HepG2 (cell line): ENCODE measurements around the gene PEX11B. TPM values are rescaled to one million over a fixed set of nuclear protein-coding genes. Genes with fewer than 3 reads are reported as not detected.
A peak's percentile ranks its signal among the peaks of the same experiment; 100 is the strongest.

Experiments used
- ATAC-seq: fragments of 200-7000 bp; cut with Tn5 transposase; 3 replicates; pipeline ENCODE4 v1.9.1; 2020; ENCODE audit warnings: mild to moderate bottlenecking, moderate library complexity
- BruUV-seq: library from RNA; stranded (reverse); fragments of 400-500 nt; replicated peaks from 2 replicates; lab custom pipeline; 2021; lab: Mats Ljungman, UMichigan
- CTCF ChIA-PET: fragments of 300-600 bp; formaldehyde crosslinking; extraction: SDS; loops from one replicate; lab custom pipeline; 2021; ENCODE audit warnings: low total read pairs, inconsistent platforms, low intra/inter-chr PET ratio; lab: Yijun Ruan, JAX
- POLR2A ChIA-PET: fragments of 350-600 bp; sonication (Branson Sonifier 250); formaldehyde crosslinking; loops from one replicate; lab custom pipeline; 2020; ENCODE audit warnings: antibody characterized with exemption, inconsistent platforms; lab: Yijun Ruan, JAX
- DNase-seq: peaks from one replicate; pipeline ENCODE4 v3.0.0-alpha.2; 2015; ENCODE audit warnings: low spot score
- FAIRE-seq: peaks from 3 replicates; lab custom pipeline; 2011; peaks lifted over from hg19 to GRCh38; lab: Jason Lieb, UNC
- H2AFZ ChIP-seq: one replicate; pipeline ENCODE4 v1.6.1; 2011; ENCODE audit warnings: low read length, inconsistent platforms
- H3K27ac ChIP-seq: fragments of 300-600 bp; 3 replicates; pipeline ENCODE4 v1.8.0; 2011; ENCODE audit warnings: mixed run types, mild to moderate bottlenecking, mixed read lengths, low read length, inconsistent platforms; ENCODE audit not compliant: insufficient read depth; ENCODE audit errors: extremely low read length
- H3K27me3 ChIP-seq, 2 experiments: fragments of 200-600 bp in 1 of 2; 2 replicates in 1 of 2; 3 replicates in 1 of 2; pipeline versions ENCODE4 v1.6.0 to v1.8.0; 2011; ENCODE audit warnings: low read length in 2 of 2, mild to moderate bottlenecking in 2 of 2, moderate library complexity in 2 of 2, inconsistent platforms in 1 of 2; ENCODE audit not compliant: insufficient read depth in 2 of 2, control insufficient read depth in 1 of 2
- H3K36me3 ChIP-seq, 2 experiments: fragments of 200-600 bp in 1 of 2; replicated peaks in 1 of 2; 2 replicates in 1 of 2; 3 replicates in 1 of 2; pipeline versions ENCODE4 v1.5.1 to v1.8.0; 2011; ENCODE audit warnings: low read length in 2 of 2, inconsistent platforms in 1 of 2; ENCODE audit not compliant: insufficient read depth in 2 of 2, control insufficient read depth in 1 of 2
- H3K4me1 ChIP-seq: 2 replicates; pipeline ENCODE4 v1.5.1; 2012; ENCODE audit warnings: low read length, inconsistent platforms; ENCODE audit not compliant: insufficient read depth
- H3K4me2 ChIP-seq: 2 replicates; pipeline ENCODE4 v1.6.0; 2011; ENCODE audit warnings: low read depth, low read length, inconsistent platforms
- H3K4me3 ChIP-seq, 3 experiments: fragments of 200-600 bp in 1 of 3; sonication (generic), shearing (Covaris generic) in 1 of 3; replicated peaks in 1 of 3; 2 replicates each; pipeline ENCODE4 v1.5.1; 2011 to 2016; ENCODE audit warnings: low read length in 3 of 3, inconsistent platforms in 2 of 3, low read depth in 2 of 3, mild to moderate bottlenecking in 2 of 3, control low read depth in 1 of 3, mixed read lengths in 1 of 3; ENCODE audit not compliant: insufficient read depth in 1 of 3
- H3K79me2 ChIP-seq: one replicate; pipeline ENCODE4 v1.6.1; 2011; ENCODE audit warnings: low read length, inconsistent platforms; ENCODE audit not compliant: insufficient read depth
- H3K9ac ChIP-seq: 2 replicates; pipeline ENCODE4 v1.6.0; 2011; ENCODE audit warnings: mild to moderate bottlenecking, low read depth, low read length, inconsistent platforms; ENCODE audit not compliant: insufficient read depth
- H3K9me3 ChIP-seq: 2 replicates; pipeline ENCODE4 v1.5.1; 2012; ENCODE audit warnings: mild to moderate bottlenecking, low read length
- H4K20me1 ChIP-seq: 2 replicates; pipeline ENCODE4 v1.6.0; 2011; ENCODE audit warnings: inconsistent platforms, mild to moderate bottlenecking, low read length, moderate library complexity; ENCODE audit not compliant: insufficient read depth
- ERF ChIP-seq: IDR thresholded peaks from 2 replicates; pipeline ENCODE4 v1.6.1; 2018; ENCODE audit warnings: missing biosample characterization, missing genetic modification reagents
- KLF9 ChIP-seq: IDR thresholded peaks from 2 replicates; pipeline ENCODE4 v1.6.1; 2016; ENCODE audit warnings: low read depth
- MAFK ChIP-seq, 2 experiments: IDR thresholded peaks in 1 of 2; conservative IDR thresholded peaks in 1 of 2; 2 replicates each; pipeline ENCODE4 v1.6.1; 2011; ENCODE audit warnings: improper control_type of control experiment in 2 of 2, low read length in 2 of 2
- MIXL1 ChIP-seq: IDR thresholded peaks from 2 replicates; pipeline ENCODE4 v1.6.1; 2016
- MLLT10 ChIP-seq: sonication (generic); formaldehyde crosslinking; IDR thresholded peaks from 2 replicates; pipeline ENCODE4 v1.4.0; 2020; ENCODE audit warnings: missing genetic modification reagents
- SCMH1 ChIP-seq: sonication (generic); formaldehyde crosslinking; IDR thresholded peaks from 2 replicates; pipeline ENCODE4 v1.9.0; 2021; ENCODE audit warnings: missing genetic modification reagents, mild to moderate bottlenecking, borderline replicate concordance
- SP2 ChIP-seq: sonication (generic); formaldehyde crosslinking; IDR thresholded peaks from 2 replicates; pipeline ENCODE4 v1.5.1; 2020; ENCODE audit warnings: mild to moderate bottlenecking, missing genetic modification reagents
- TRIM24 ChIP-seq: sonication (generic); formaldehyde crosslinking; IDR thresholded peaks from 2 replicates; pipeline ENCODE4 v1.8.0; 2022; ENCODE audit warnings: mild to moderate bottlenecking, missing genetic modification reagents
- ZNF232 ChIP-seq: sonication (generic); formaldehyde crosslinking; IDR thresholded peaks from 2 replicates; pipeline ENCODE4 v1.4.0; 2020; ENCODE audit warnings: missing genetic modification reagents, borderline replicate concordance
- ZNF292 ChIP-seq: sonication (generic); formaldehyde crosslinking; IDR thresholded peaks from 2 replicates; pipeline ENCODE4 v1.8.1; 2022; ENCODE audit warnings: mild to moderate bottlenecking, low read depth, missing genetic modification reagents, borderline replicate concordance
- ZNF713 ChIP-seq: sonication (generic); formaldehyde crosslinking; IDR thresholded peaks from 2 replicates; pipeline ENCODE4 v1.4.0; 2020; ENCODE audit warnings: mild to moderate bottlenecking, missing genetic modification reagents
- ZNF740 ChIP-seq: sonication (generic); formaldehyde crosslinking; IDR thresholded peaks from 2 replicates; pipeline ENCODE4 v1.4.0; 2020; ENCODE audit warnings: missing genetic modification reagents
- WGBS: methylation state at CpG from one replicate; pipeline ENCODE4 v1.1.6; 2017; ENCODE audit warnings: low lambda C conversion rate; 5-methylcytosine and 5-hydroxymethylcytosine counted together
- in situ Hi-C: cut with HindIII; loops from 2 replicates; pipeline ENCODE4 v1.10.0; 2017; ENCODE audit warnings: low pct_unique_long_range_greater_than_20kb; ENCODE audit not compliant: extremely low pct_ligation_motif_present
- intact Hi-C: fragments of 100-400 bp; cut with micrococcal nuclease; formaldehyde crosslinking; loops from one replicate; pipeline ENCODE4 v1.10.0; 2022; ENCODE audit not compliant: unreplicated experiment
- polyA plus RNA-seq, 8 experiments: library from polyadenylated mRNA; depleted of rRNA in 3 of 8; stranded (reverse) in 7 of 8; unstranded in 1 of 8; fragments of >200 nt; fragmentation: Illumina TruSeq in 4 of 8; extraction: Trizol in 4 of 8; gene quantifications; 2 replicates each; pipeline versions ENCODE4 v1.2.1 to v1.2.3, GENCODE V29; 2011 to 2016; ENCODE audit warnings: low read depth in 4 of 8, missing spikeins in 1 of 8, mixed read lengths in 1 of 8; ENCODE audit not compliant: insufficient read depth in 1 of 8
- total RNA-seq, 5 experiments: library from RNA; depleted of rRNA; stranded (reverse); fragments of >200 nt; fragmentation: Illumina TruSeq; extraction: Trizol; gene quantifications; 2 replicates each; pipeline ENCODE4 v1.2.3, GENCODE V29; 2016; ENCODE audit warnings: low read depth in 1 of 5

PEX11B gene
- total and polyA plus RNA-seq, 2 of the 13 experiments (the other 11 are each of a cell fraction or from before 2014, with no cell fraction given), result 21.6 to 48.4 TPM

- no peaks in the 10 kb centered on the region for H3K27me3 ChIP-seq
- no peaks in the 10 kb centered on the region for H4K20me1 ChIP-seq
- no peak overlapping the region for H3K9ac ChIP-seq
- in situ Hi-C loops, result no loop called here
- ATAC-seq, result no peak
- CTCF ChIA-PET, result no interaction called here
- 98% methylated on average over 6 of the region's 6 CpGs for WGBS
- TF ChIP-seq KLF9 (CRISPR knock-in tag), result no peak
- no peak for TF ChIP-seq ZNF713
- peak in 1 of 2 experiments; percentile 34; a peak in 2 of 4 replicates for TF ChIP-seq MAFK (conservative IDR thresholded peaks at IDR 0.05 in 1 of 2, IDR thresholded peaks at IDR 0.05 in 1 of 2; ENCODE audit: low read length in 2 of 2)
- TF ChIP-seq, all 625 proteins: peak for 1
- POLR2A ChIA-PET, result no interaction called here
- intact Hi-C loops, result no loop called here
- Histone ChIP-seq H3K4me2 (no peak overlapping the region), H3K27ac (no peak overlapping the region), H3K4me3 (no peak overlapping the region), H3K4me1 (peaks cover 6% of the 10 kb centered on the region), H3K36me3 (peaks cover 3 to 17% of the 10 kb centered on the region in 2 experiments; a peak in 4 of 5 replicates), H2AFZ (no peak overlapping the region), H3K79me2 (no peaks in the 10 kb centered on the region), H3K9me3 (no peaks in the 10 kb centered on the region)
- DNase-seq (no peak), FAIRE-seq (no peak)
- no TSS peak for BruUV-seq
These were observed 24.4 kb upstream of the PEX11B start for GRCh38 chr1:145942871-145943270.

DNA sequence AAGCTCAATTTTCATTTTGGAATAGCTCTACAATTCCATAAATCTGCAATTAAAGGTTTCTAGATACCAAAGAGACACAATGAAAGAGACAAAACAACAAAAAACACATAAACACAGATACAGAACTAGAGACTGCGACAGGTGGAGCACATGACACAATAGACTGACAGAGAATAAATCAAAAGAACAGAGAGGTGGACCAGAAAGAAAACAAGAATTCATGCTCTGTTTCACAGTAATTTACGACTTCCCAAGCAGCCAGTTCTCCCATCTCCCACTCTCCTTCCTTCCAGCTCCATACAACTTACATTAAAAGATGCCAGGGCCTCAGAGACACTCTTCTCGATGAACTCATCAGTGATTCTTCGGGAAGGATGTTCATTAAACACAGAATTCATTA, 23.9 kb upstream of the PEX11B start:
- ATAC-seq (no peak), FAIRE-seq (no peak), DNase-seq (no peak)
- intact Hi-C loops, result no loop called here
- Histone ChIP-seq H3K9ac (no peak overlapping the region), H4K20me1 (no peaks in the 10 kb centered on the region), H2AFZ (no peak overlapping the region), H3K79me2 (no peaks in the 10 kb centered on the region), H3K4me3 (no peak overlapping the region), H3K27ac (no peak overlapping the region), H3K36me3 (peaks cover 3 to 17% of the 10 kb centered on the region in 2 experiments; a peak in 4 of 5 replicates), H3K4me1 (peaks cover 6% of the 10 kb centered on the region), H3K27me3 (no peaks in the 10 kb centered on the region), H3K9me3 (no peaks in the 10 kb centered on the region), H3K4me2 (no peak overlapping the region)
- no TSS peak for BruUV-seq
- TF ChIP-seq ZNF292 (CRISPR knock-in tag) (no peak), SCMH1 (CRISPR knock-in tag) (no peak), MIXL1 (CRISPR knock-in tag) (no peak), MLLT10 (CRISPR knock-in tag) (no peak), ERF (no peak), SP2 (CRISPR knock-in tag) (no peak), ZNF740 (CRISPR knock-in tag) (no peak), TRIM24 (CRISPR knock-in tag) (no peak), ZNF232 (no peak)
- CTCF ChIA-PET, result no interaction called here
- in situ Hi-C loops, result no loop called here
- WGBS, result 90% methylated on average over 4 of the region's 4 CpGs
- POLR2A ChIA-PET, result no interaction called here
